NK-92 (cell line): ENCODE data around the gene PGK2.
"Not testable (repeated sequence)": the region's sequence is repeated elsewhere in the genome, so short reads cannot be mapped to it uniquely, and the experiment has no call there.

ENCODE experiments used
- DNase-seq: peaks from one replicate; lab custom pipeline; 2025; ENCODE audit not compliant: unreplicated experiment; lab: John Stamatoyannopoulos, UW

Gene PGK2

DNA sequence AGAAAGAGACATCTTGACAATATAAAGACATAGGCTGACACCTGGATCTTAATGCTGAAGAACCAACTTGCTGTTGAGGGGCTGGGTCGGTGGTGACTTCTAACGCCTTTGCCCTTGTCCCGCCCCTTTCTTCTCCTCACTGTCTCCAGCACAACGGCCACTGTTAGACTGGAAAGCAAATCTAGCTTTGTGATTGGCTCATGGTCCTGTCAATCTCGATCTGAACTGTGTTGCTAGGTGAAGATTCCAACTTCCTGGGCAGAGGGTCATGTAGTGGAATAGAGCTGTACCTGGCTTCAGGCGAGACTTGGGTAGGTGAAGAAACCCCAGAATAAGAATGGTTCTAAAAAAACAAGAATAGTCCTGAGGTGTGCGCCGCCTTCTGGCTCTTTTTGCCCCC, at the start of gene PGK2:
PGK2 (minus strand) TSS at position 110 of the 400 bp plus-strand sequence; CDS start at position 12, 98 bp downstream.
- no peak for DNase-seq

DNA sequence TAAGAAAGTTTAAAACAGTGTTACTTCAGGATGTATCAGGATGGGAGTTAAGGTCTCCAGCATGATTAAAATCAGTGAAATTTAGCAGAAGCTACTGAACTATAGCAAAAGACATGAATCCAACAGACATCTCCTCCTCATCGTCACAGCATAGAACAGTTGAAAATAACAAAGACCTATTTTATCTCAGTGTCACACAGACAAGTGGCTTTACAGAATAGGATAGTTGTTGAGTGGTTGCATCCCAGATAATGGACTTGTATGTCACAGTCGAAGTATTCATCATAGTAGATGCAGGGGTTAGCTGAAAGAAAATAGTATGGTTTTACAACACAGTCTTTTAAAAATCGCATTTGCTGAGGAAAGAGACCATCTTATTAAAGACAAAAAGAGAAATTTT, 48.1 kb upstream of the PGK2 start:
- no peak for DNase-seq

GRCh38 chr6:49833386-49833785, 46.3 kb upstream of the PGK2 start:
- no peak for DNase-seq

DNA sequence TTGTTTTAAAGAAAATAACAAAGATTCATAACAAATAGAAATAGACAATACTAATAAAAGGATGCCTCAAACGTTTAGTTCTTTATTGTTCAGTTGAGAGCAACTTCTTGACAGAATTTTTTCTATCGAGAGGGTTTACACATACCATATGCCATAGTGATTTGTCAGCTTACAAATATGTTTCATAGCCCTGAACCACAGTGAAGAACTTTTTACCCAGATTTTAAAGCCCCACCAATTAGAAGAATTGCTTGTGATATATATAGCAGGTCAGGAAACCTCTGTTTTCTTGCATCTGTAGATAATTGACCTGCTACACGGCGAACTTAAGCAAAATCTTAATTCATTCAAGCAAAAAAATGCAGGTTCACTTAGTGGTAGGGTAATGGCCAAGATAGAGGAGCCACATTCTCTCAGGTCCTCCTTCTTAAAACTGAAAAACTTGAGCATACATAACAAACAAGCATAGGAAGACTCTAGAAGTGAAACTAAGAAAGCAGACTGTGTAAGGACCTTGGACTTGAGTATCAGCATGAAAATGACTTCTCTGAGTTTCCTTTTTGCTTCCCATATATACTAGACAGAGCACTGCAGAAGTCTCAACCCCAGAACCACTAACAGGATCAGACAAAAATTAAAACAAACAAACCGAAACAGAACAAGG, 39.8 kb upstream of the PGK2 start:
- no peak for DNase-seq

DNA sequence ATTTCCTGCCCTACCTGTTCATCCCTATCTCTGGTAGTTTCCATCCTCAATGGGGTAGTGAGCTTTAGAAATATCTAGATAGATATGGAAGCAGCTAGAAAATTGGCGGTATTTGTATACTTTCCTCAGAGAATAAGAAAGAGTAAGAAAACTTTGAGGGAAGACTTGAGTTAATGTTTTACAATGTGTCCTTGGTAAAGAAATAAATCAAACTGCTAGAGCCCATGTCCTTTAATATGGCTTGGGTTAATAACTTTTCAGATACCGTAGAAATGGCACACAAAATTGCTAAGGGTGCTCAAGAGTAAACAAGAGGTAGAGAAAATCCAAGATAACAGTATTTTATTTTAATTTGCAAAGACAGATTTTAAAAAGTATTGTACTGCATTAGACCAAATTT, 28.1 kb upstream of the PGK2 start:
- no peak for DNase-seq

DNA sequence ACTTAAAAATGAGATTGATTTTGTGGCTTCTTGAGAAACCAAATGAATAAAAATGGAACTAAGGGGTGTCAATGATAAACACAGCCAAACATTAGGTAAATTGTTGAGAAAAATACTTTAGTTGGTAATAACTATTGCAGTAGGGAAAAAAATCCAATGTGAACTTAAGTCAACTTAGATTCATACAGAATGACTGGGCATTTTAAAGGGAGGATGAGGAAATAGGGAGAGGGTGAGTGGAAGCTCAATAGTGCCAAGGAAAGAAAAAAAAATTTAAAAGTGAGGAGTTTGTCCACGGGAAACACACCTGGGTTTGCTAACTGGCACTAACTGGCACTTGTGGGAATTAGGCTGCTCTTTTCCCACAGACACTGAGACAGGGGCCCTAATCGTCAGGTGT, 26.2 kb upstream of the PGK2 start:
- DNase-seq: no peak

DNA sequence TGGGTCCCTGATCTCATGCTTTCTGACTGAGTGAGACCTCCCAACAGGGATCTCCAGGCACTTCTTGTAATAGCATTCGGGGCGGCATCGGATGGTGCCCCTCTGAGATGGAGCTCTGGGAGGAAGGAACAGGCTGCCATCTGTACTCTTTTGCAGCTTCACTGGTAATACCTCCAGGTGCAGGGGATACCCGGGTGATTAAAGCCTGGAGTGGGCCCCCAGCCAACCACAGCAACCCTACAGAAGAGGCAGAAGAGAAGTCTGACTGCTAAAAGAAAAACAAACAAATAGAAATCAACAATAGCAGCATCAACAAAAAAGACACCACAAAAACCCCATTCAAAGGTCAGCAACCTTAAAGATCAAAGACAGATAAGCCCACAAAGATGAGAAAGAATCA, 19.1 kb upstream of the PGK2 start:
- no peak for DNase-seq

- DNase-seq: no peak
Measured at GRCh38 chr6:49805246-49805645, 18.2 kb upstream of the PGK2 start.

- DNase-seq: no peak
Measured at GRCh38 chr6:49801525-49801924, 14.4 kb upstream of the PGK2 start.

GRCh38 chr6:49799090-49799489, 12.0 kb upstream of the PGK2 start:
- no peak for DNase-seq

DNA sequence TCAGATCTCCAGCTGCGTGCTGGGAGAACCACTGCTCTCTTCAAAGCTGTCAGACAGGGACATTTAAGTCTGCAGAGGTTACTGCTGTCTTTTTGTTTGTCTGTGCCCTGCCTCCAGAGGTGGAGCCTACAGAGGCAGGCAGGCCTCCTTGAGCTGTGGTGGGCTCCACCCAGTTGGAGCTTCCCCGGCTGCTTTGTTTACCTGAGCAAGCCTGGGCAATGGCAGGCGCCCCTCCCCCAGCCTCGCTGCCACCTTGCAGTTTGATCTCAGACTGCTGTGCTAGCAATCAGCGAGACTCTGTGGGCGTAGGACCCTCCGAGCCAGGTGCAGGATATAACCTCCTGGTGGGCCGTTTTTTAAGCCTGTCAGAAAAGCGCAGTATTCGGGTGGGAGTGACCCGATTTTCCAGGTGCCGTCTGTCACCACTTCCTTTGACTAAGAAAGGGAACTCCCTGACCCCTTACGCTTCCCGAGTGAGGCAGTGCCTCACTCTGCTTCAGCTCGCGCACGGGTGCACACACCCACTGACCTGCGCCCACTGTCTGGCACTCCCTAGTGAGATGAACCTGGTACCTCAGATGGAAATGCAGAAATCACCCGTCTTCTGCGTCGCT, 9.9 kb upstream of the PGK2 start:
- DNase-seq: not testable (repeated sequence)

- no peak for DNase-seq
Measured at GRCh38 chr6:49790341-49790740, 3.3 kb upstream of the PGK2 start.

GRCh38 chr6:49784272-49784671, 2.8 kb downstream of the PGK2 start:
- no peak for DNase-seq

GRCh38 chr6:49782725-49783124, 4.4 kb downstream of the PGK2 start:
- no peak for DNase-seq

DNA sequence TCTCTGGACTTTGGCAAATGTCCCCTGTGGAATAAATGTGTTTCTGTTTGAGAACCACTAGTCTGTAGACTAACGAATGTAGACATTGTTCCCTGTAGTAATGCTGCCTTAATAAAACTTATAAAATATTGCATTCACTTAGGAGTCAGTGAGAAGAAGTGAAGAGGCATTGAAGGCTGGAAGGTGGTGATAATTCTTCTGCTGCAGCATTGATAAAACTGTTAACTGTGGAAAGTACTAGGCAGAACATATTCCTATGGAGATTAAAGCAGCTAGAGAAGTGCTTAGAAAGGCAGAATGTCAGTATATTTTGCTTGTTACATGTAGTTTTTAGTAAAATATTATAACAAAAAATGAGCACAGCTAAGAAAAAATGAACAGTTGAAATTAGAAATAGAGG, 4.8 kb downstream of the PGK2 start:
- DNase-seq: no peak

GRCh38 chr6:49776444-49776843, 10.6 kb downstream of the PGK2 start:
- DNase-seq: no peak

GRCh38 chr6:49775043-49775442, 12.0 kb downstream of the PGK2 start:
- no peak for DNase-seq

GRCh38 chr6:49772285-49772684, 14.8 kb downstream of the PGK2 start:
- DNase-seq: no peak

DNA sequence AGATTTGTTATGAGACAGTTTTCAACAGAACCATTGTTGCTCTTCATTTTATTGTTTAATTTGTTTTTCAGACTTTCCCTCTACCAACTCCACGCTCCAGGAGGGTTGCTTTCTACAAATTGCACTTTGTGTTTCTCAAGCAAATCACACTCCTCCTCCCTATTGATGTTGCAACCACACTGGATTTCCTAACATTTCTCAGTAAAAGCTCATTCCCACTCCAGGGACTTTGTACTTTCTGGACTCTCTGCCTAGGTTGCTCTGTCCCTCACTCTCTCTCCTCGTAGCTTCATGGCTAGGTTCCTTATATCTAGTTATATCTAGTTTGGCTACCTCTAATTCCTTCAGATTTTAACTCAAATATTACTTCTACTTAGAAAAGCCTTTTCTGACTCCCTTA, 20.3 kb downstream of the PGK2 start:
- no peak for DNase-seq

DNA sequence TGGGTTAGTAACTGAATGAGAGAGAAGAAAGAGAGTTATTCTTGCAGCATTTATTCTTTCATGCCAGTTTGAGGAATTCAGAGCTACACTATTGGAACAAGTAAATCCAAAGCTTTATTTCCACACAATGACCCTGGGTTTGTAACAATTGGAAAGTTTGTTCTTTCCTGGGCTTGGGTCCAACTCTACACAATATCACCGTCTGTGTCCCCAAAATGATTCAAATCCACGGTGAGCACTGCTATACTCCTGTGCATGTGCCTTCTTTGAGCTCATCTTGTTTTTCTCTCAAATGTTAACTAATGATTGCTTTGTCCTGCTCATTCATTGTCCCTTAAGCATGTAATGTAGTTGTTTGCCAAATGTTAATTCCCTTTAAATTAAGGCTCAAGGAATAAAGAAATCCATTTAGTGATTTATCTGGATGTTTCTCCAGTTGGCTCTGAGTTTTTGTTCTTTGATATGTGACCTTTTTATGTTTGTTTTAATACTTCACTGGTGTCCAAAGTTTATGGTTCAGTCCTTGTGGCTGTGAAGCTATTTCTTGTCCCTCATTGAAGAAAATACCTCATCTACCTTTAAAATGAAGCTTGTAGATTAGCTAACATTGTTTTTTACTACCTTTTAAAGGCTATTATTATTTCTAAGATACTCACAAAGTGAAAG, 22.4 kb downstream of the PGK2 start:
- DNase-seq: no peak

DNA sequence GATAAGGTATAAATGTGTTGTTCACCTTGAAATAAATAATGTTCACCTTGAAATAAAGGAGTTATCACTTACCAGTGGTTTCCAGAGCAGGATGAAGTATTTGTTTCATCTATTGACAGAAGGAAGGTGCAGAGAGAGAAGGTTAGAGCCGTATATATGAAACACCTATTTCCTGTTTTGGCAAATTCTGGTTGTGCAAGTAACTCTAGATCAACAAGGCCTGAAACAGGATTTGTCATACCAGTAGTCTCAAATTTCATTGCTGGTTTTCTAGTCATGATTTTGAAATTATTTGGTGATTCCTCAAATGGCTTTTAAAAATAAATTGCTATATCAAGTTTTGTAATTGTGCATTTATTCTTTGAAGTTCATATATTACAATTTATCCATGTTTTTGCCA, 42.8 kb downstream of the PGK2 start, which contains the start of gene CRISP3:
CRISP3 (minus strand) TSS at position 130 of the 400 bp plus-strand sequence; CDS start at position 109, 21 bp downstream.
- DNase-seq: no peak

GRCh38 chr6:49743429-49743828, 43.7 kb downstream of the PGK2 start:
- no peak for DNase-seq
